ENCODE results near the gene TPM1. TPM values are rescaled to one million over a fixed set of nuclear protein-coding genes. Genes with fewer than 3 reads are reported as not detected.

TPM1 gene
- total and polyA plus RNA-seq, 3 donors from 2014 or later = 126 to 135 (median 126) TPM

- TF ChIP-seq POLR2A (IDR thresholded peaks at IDR 0.05) (no peak), CTCF (IDR thresholded peaks at IDR 0.05) (no peak)
- Histone ChIP-seq H3K9me3 (no peaks in the 10 kb centered on the region), H3K27ac (no peak overlapping the region), H3K4me1 (peaks cover 4% of the 10 kb centered on the region), H3K4me3 (no peak overlapping the region), H3K27me3 (no peaks in the 10 kb centered on the region), H3K36me3 (ENCODE audit: low read depth, missing control alignments) (no peaks in the 10 kb centered on the region)
- DNase-seq = no peak
- intact Hi-C loops (cut with DNase I; ENCODE audit: low total_unique reads) = no loop called here
- WGBS, 2 donors = 85 to 92% methylated on average over 3 of the region's 3 CpGs
These were observed 47.4 kb upstream of the TPM1 start for GRCh38 chr15:62994975-62995681.

- Histone ChIP-seq H3K27ac (no peak overlapping the region), H3K36me3 (ENCODE audit: low read depth, missing control alignments) (no peaks in the 10 kb centered on the region), H3K27me3 (no peaks in the 10 kb centered on the region), H3K4me1 (peaks cover 4% of the 10 kb centered on the region), H3K9me3 (no peaks in the 10 kb centered on the region), H3K4me3 (no peak overlapping the region)
- intact Hi-C loops (cut with DNase I; ENCODE audit: low total_unique reads) = no loop called here
- DNase-seq = no peak
- WGBS, 2 donors = 95 to 99% methylated on average over 3 of the region's 3 CpGs
- TF ChIP-seq POLR2A (IDR thresholded peaks at IDR 0.05) (no peak), CTCF (IDR thresholded peaks at IDR 0.05) (no peak)
These were observed 45.1 kb upstream of the TPM1 start for GRCh38 chr15:62997441-62997840.

DNA sequence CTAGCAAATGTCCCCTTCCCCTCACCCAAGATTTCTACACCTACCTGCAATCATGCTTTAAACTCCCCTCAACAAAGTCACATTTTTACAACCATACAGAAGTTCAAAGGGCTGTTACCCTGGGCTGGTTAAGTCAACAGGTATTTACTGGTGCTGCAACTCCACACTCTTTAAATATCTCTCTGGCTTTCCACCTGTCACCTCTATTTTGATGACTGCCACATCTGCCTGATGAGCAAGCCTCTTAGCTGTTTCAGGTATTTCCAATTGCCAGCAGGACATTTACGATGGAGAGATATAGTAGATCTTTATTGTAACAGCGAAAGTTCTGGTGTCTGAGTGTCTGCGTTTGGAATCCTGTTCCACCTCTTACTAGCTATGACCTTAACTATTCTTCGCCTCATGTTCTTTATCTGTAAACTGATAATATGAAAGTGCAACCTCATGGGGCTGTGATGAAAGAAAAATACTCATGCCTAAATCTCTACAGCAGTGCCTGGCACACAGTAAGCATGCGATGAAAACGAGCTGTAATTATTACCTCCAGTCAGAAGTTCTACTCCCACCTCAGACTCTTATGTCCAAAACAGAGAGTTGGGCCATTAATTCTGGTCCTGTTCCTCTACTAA is 44.2 kb upstream of the TPM1 start:
- Histone ChIP-seq H3K4me1 (peaks cover 4% of the 10 kb centered on the region), H3K4me3 (no peak overlapping the region), H3K27me3 (no peaks in the 10 kb centered on the region), H3K27ac (no peak overlapping the region), H3K36me3 (ENCODE audit: low read depth, missing control alignments) (no peaks in the 10 kb centered on the region), H3K9me3 (no peaks in the 10 kb centered on the region)
- no peak for TF ChIP-seq CTCF (IDR thresholded peaks at IDR 0.05)
- no peak for TF ChIP-seq POLR2A (IDR thresholded peaks at IDR 0.05)
- intact Hi-C loops (cut with DNase I; ENCODE audit: low total_unique reads) = no loop called here
- no peak for DNase-seq
- 79 to 83% methylated on average over 6 of the region's 6 CpGs for WGBS, 2 donors

GRCh38 chr15:62999178-62999577 is 43.4 kb upstream of the TPM1 start:
- WGBS, 2 donors = 88% methylated on average over 4 of the region's 4 CpGs
- H3K4me1 ChIP-seq = peaks cover 4% of the 10 kb centered on the region
- no peak overlapping the region for H3K4me3 ChIP-seq
- TF ChIP-seq POLR2A (IDR thresholded peaks at IDR 0.05) (no peak), CTCF (IDR thresholded peaks at IDR 0.05) (no peak)
- no peak for DNase-seq
- no peaks in the 10 kb centered on the region for H3K9me3 ChIP-seq
- H3K36me3 ChIP-seq (ENCODE audit: low read depth, missing control alignments) = no peaks in the 10 kb centered on the region
- no peaks in the 10 kb centered on the region for H3K27me3 ChIP-seq
- no peak overlapping the region for H3K27ac ChIP-seq
- intact Hi-C loops (cut with DNase I; ENCODE audit: low total_unique reads) = no loop called here
